ENCODE measurements around the gene BIK.

- TF ChIP-seq CTCF (IDR thresholded peaks at IDR 0.05), result no peak
- TF ChIP-seq FOXP1 (CRISPR knock-in tag; IDR thresholded peaks at IDR 0.05; ENCODE audit: borderline replicate concordance), result no peak
- TF ChIP-seq ZSCAN18 (CRISPR knock-in tag; IDR thresholded peaks at IDR 0.05), result no peak
- no peak for TF ChIP-seq ZNF232 (CRISPR knock-in tag; IDR thresholded peaks at IDR 0.05)
- no peak for TF ChIP-seq NR1H2 (CRISPR knock-in tag; IDR thresholded peaks at IDR 0.05)
- no peak for TF ChIP-seq USF2 (CRISPR knock-in tag; IDR thresholded peaks at IDR 0.05)
- TF ChIP-seq E2F1 (CRISPR knock-in tag; IDR thresholded peaks at IDR 0.05), result no peak
- TF ChIP-seq, protein P1, sequence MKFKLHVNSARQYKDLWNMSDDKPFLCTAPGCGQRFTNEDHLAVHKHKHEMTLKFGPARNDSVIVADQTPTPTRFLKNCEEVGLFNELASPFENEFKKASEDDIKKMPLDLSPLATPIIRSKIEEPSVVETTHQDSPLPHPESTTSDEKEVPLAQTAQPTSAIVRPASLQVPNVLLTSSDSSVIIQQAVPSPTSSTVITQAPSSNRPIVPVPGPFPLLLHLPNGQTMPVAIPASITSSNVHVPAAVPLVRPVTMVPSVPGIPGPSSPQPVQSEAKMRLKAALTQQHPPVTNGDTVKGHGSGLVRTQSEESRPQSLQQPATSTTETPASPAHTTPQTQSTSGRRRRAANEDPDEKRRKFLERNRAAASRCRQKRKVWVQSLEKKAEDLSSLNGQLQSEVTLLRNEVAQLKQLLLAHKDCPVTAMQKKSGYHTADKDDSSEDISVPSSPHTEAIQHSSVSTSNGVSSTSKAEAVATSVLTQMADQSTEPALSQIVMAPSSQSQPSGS (CRISPR knock-in tag; IDR thresholded peaks at IDR 0.05; ENCODE audit: borderline replicate concordance, low read depth), result no peak
- TF ChIP-seq, protein P2, sequence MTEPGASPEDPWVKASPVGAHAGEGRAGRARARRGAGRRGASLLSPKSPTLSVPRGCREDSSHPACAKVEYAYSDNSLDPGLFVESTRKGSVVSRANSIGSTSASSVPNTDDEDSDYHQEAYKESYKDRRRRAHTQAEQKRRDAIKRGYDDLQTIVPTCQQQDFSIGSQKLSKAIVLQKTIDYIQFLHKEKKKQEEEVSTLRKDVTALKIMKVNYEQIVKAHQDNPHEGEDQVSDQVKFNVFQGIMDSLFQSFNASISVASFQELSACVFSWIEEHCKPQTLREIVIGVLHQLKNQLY (CRISPR knock-in tag; IDR thresholded peaks at IDR 0.05), result no peak
Measured at GRCh38 chr22:43171019-43171491, 60.5 kb downstream of the BIK start.

Data from WTC11 (cell line).